Upper lobe of left lung (tissue), 4 donors: ENCODE data around the gene IST1.

Source experiments
- EP300 ChIP-seq, 4 donors: sonication (generic); formaldehyde crosslinking; IDR thresholded peaks; one replicate each; pipeline ENCODE4 v1.5.1; 2017; ENCODE audit warnings: antibody characterized with exemption in 4 of 4, control low read depth in 2 of 4
- POLR2A ChIP-seq, 4 donors: fragments of 450-650 bp; IDR thresholded peaks; one replicate each; pipeline ENCODE4 v1.5.1; 2016 to 2017; ENCODE audit warnings: antibody characterized with exemption in 4 of 4, mild to moderate bottlenecking in 2 of 4
- POLR2AphosphoS5 ChIP-seq, 2 donors: sonication (generic); formaldehyde crosslinking; IDR thresholded peaks; one replicate each; pipeline ENCODE4 v1.5.1; 2017; ENCODE audit warnings: antibody characterized with exemption in 2 of 2
- TF ChIP-seq, protein P1 (sequence below), 6 experiments: fragments of 450-650 bp in 4 of 6; fragments of 200-600 bp in 2 of 6; sonication (generic) in 2 of 6; IDR thresholded peaks; one replicate each; pipeline ENCODE4 v1.5.1; 2016 to 2019; ENCODE audit warnings: antibody characterized with exemption in 6 of 6

DNA sequence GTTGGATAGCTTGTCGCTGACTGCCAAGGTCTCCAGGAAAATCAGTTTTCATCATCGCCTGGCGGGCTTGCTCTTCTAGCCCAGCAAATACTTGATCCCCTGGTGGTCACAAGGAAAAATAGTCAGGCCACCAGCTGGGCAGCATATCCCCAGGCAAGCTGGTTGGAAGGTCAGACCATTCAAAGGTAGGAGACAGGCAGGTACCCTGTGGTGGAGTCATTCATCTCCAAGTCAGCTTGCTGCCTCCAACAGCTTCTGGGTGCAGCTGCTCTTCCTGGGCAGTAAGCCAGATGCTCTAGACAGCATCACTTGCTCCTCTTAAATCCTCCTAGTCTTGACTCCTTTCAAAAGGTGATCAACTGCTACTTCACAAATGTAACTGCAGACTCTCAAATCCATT, 27.4 kb upstream of the IST1 start:
- TF ChIP-seq, protein P1, sequence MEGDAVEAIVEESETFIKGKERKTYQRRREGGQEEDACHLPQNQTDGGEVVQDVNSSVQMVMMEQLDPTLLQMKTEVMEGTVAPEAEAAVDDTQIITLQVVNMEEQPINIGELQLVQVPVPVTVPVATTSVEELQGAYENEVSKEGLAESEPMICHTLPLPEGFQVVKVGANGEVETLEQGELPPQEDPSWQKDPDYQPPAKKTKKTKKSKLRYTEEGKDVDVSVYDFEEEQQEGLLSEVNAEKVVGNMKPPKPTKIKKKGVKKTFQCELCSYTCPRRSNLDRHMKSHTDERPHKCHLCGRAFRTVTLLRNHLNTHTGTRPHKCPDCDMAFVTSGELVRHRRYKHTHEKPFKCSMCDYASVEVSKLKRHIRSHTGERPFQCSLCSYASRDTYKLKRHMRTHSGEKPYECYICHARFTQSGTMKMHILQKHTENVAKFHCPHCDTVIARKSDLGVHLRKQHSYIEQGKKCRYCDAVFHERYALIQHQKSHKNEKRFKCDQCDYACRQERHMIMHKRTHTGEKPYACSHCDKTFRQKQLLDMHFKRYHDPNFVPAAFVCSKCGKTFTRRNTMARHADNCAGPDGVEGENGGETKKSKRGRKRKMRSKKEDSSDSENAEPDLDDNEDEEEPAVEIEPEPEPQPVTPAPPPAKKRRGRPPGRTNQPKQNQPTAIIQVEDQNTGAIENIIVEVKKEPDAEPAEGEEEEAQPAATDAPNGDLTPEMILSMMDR (IDR thresholded peaks at IDR 0.05), result no peak
- TF ChIP-seq POLR2A (IDR thresholded peaks at IDR 0.05) (no peak), EP300 (IDR thresholded peaks at IDR 0.05) (no peak), POLR2AphosphoS5 (IDR thresholded peaks at IDR 0.05) (no peak)
